ENCODE results near the gene CPN2.

CPN2 gene

DNA sequence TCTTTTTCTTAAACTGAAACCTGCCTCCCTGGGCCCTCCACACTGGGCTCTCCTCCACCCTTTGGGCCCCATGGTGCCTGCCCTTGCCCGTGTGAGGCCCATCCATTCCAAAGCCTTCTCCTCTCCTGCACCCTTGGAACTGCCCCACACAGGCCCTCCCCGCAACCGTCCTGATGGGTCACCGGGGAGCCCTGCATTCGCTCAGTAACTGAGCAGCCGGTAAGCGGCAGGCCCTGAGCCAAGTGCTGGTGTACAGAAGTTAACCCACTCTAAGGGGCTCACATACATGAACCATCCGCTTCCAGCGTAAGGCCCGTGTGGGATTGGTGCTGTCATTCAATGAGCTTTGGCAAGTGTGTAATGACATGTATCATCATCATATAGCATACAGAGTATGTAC lies 23.8 kb upstream of the CPN2 start:
- TF ChIP-seq, protein P1, sequence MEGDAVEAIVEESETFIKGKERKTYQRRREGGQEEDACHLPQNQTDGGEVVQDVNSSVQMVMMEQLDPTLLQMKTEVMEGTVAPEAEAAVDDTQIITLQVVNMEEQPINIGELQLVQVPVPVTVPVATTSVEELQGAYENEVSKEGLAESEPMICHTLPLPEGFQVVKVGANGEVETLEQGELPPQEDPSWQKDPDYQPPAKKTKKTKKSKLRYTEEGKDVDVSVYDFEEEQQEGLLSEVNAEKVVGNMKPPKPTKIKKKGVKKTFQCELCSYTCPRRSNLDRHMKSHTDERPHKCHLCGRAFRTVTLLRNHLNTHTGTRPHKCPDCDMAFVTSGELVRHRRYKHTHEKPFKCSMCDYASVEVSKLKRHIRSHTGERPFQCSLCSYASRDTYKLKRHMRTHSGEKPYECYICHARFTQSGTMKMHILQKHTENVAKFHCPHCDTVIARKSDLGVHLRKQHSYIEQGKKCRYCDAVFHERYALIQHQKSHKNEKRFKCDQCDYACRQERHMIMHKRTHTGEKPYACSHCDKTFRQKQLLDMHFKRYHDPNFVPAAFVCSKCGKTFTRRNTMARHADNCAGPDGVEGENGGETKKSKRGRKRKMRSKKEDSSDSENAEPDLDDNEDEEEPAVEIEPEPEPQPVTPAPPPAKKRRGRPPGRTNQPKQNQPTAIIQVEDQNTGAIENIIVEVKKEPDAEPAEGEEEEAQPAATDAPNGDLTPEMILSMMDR (IDR thresholded peaks at IDR 0.05; ENCODE audit: insufficient read depth, low read depth, low read length, missing control alignments) = no peak
- no peak for DNase-seq (ENCODE audit: low read depth)
- no peak overlapping the region for H3K4me3 ChIP-seq (ENCODE audit: low read length)

DNA sequence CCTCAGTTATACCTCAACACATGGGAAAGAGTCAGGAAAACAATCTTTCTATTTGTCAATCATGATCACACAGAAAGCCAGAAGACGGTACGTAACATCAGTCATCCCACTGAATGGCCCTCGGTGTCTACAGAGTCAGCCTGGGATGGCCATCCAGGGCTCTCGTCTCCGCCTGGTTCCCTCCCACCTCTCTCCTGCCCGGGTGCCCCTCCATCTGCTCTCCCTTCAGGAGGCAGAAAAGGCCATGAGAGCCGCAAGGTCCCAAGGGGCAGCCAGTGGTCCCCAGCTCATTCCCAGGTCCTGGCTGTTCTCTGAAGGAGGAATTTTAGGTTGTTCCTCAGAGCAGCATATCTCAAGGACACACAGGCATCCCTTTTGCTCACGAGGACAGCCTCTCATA lies 22.8 kb upstream of the CPN2 start:
- TF ChIP-seq, protein P1 (IDR thresholded peaks at IDR 0.05; ENCODE audit: insufficient read depth, low read depth, low read length, missing control alignments) = no peak
- no peak for DNase-seq (ENCODE audit: low read depth)
- no peak overlapping the region for H3K4me3 ChIP-seq (ENCODE audit: low read length)

DNA sequence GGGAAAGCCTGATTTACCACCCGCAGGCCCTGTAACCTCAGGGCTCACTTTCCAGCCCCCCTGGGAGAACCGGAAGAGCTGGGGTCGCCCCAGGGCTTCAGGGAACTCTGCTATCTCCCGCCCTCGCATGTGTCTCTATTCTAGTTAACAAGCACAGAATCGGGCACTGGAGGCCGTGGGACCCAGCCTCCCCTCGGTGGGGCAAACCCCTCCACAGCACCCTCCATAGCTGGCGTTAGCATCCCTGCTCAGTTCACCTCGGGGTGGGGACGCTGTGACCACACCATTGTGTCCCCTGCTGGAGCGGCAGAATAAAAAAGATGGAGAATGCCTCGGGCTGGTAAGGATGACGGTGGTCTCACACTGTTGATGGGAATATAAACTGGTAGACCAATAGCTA lies 21.9 kb upstream of the CPN2 start:
- TF ChIP-seq, protein P1 (IDR thresholded peaks at IDR 0.05; ENCODE audit: insufficient read depth, low read depth, low read length, missing control alignments) = no peak
- no peak overlapping the region for H3K4me3 ChIP-seq (ENCODE audit: low read length)
- no peak for DNase-seq (ENCODE audit: low read depth)

DNA sequence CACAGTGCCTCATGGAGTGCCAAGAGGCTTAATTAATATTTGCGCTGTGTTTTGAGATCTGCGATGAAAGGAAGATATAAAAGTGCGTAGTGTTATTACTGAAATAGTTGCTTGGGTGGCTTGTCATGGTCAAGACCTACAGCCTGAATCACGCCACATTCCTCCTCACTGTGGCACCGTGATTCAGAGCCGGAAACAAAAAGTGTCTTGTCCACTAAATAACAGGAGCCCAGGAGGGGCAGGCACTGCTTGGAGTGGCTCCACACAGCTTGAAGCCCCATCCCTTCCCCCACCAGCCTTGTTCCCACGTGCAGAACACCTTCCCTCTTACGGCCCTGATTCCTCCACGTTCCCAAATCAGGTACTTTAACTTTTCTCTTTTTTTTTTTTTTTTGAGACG lies 19.6 kb upstream of the CPN2 start:
- TF ChIP-seq, protein P1 (IDR thresholded peaks at IDR 0.05; ENCODE audit: insufficient read depth, low read depth, low read length, missing control alignments) = no peak
- DNase-seq (ENCODE audit: low read depth) = peak; percentile 8
- H3K4me3 ChIP-seq (ENCODE audit: low read length) = no peak overlapping the region

DNA sequence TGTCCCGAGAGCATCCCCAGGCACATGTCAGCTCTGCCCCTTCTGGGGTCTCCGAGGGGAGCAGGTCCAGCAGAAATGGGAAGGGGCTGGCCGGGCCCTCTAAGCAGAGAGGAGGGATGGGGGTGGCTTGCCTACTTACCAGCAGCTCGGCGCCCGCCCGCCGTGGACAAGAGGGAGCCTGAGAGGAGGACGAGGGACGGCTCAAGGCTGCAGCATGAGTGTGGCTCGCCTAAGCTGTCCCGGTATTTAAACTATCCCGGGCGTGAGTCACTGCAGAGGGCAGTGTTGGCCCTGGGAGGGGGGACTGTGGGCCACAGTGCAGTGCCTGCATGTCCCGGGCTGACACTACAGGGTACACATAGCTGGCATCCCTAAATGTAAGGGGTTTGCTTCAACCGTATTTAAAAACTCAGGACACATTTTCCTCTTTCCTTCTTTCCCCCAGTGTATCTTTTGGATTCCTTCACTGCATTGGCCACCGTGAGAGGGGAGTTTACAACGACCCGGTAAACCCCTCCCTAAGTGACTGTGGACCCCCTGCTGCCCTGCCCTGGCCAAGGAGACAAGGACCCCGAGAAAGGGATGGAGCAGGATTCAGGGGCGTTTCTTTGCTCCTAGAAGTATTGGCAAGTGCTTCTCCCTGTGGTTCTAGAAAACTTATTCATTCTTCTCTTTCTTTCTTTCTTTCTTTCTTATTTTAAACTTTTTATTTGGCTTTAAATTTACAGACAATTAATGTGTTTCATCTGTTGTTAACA lies 18.6 kb upstream of the CPN2 start, which contains the start of gene LRRC15:
Gene LRRC15 (minus strand): TSS at position 222 of the 758 bp plus-strand sequence. CDS start 8,700 bp downstream, outside the sequence.
- no peak within 1 kb of the TSS for H3K4me3 ChIP-seq (ENCODE audit: low read length)
- TF ChIP-seq, protein P1 (IDR thresholded peaks at IDR 0.05; ENCODE audit: insufficient read depth, low read depth, low read length, missing control alignments) = no peak
- DNase-seq (ENCODE audit: low read depth) = peak; percentile 44

DNA sequence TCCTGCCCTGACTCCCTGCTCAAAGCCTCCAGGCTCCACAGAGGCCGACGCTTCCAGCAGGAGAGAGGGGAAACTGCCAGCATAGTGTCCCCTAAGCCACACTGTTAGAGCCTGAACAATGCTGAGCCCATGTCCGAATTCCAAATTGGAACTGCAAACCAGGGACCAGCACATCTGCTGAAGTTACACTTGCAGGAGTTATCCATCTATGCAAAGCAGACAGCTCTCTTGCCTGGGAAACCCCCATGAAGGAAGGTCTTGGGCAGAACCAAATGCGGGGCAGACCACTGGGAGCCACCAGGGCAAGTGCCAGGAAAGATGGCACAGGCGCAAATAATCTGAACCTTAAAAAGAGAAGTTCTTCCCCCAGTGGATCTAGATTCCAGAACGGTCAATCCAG lies 17.8 kb upstream of the CPN2 start:
- no peak overlapping the region for H3K4me3 ChIP-seq (ENCODE audit: low read length)
- DNase-seq (ENCODE audit: low read depth) = no peak
- TF ChIP-seq, protein P1 (IDR thresholded peaks at IDR 0.05; ENCODE audit: insufficient read depth, low read depth, low read length, missing control alignments) = no peak
